Gastrocnemius medialis (tissue), 4 donors: ENCODE measurements around the gene C11orf86.

ENCODE experiments used
- CTCF ChIP-seq, 5 experiments: fragments of 450-650 bp in 3 of 5; fragments of 200-600 bp in 2 of 5; sonication (generic) in 2 of 5; IDR thresholded peaks in 4 of 5; conservative IDR thresholded peaks in 1 of 5; 1 replicate in 4 of 5; 2 replicates in 1 of 5; pipeline ENCODE4 v1.5.1; 2016 to 2019; ENCODE audit warnings: antibody characterized with exemption in 5 of 5, mild to moderate bottlenecking in 3 of 5, moderate library complexity in 3 of 5
- POLR2A ChIP-seq, 2 donors: fragments of 450-650 bp; IDR thresholded peaks; one replicate each; pipeline ENCODE4 v1.6.1; 2017; ENCODE audit warnings: antibody characterized with exemption in 2 of 2, mild to moderate bottlenecking in 2 of 2, moderate library complexity in 2 of 2

DNA sequence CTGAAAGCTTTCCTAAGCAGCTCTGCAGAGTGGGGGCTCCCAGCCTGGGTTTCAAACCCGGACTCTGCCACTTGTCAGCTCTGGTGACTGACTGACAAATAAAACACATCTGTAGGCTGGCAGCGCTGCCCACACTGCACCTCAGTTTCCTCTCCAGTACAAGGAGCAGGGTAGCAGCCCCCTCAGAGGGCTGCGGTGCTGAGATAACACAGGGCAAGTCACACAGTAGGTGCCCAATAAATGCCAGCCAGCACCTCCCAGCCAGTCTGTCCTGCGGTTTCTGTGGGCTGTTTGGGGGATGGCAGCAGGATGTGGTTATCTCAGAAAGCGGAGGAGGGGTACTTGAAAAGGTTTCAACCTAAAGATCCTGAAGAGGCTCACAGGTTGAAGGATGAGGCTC is 49.3 kb downstream of the C11orf86 start:
- TF ChIP-seq CTCF (IDR thresholded peaks at IDR 0.05 in 4 of 5, conservative IDR thresholded peaks at IDR 0.05 in 1 of 5) (no peak), POLR2A (IDR thresholded peaks at IDR 0.05) (no peak)
